GM19372 (cell line): ENCODE data around the gene GRAMD2B.
"Not testable (repeated sequence)": the region's sequence is repeated elsewhere in the genome, so short reads cannot be mapped to it uniquely, and the experiment has no call there.

Experiments used
- ATAC-seq: cut with Tn5 transposase; IDR thresholded peaks from one replicate; pipeline ENCODE4 v1.9.1; 2021; ENCODE audit warnings: mild to moderate bottlenecking, low read depth, moderate library complexity; ENCODE audit not compliant: unreplicated experiment

The GRAMD2B gene

GRCh38 chr5:126508251-126508961 is 85.2 kb downstream of the GRAMD2B start:
- no peak for ATAC-seq

GRCh38 chr5:126508962-126509279 is 85.7 kb downstream of the GRAMD2B start:
- ATAC-seq: no peak

- no peak for ATAC-seq
These were observed 86.1 kb downstream of the GRAMD2B start for GRCh38 chr5:126509339-126509738.

GRCh38 chr5:126511961-126512360 is 88.8 kb downstream of the GRAMD2B start:
- ATAC-seq: no peak

- ATAC-seq: no peak
These were observed 89.2 kb downstream of the GRAMD2B start for GRCh38 chr5:126512451-126512850.

GRCh38 chr5:126513302-126513701 is 90.1 kb downstream of the GRAMD2B start:
- ATAC-seq: no peak

GRCh38 chr5:126513703-126514102 is 90.5 kb downstream of the GRAMD2B start:
- no peak for ATAC-seq

- ATAC-seq: no peak
These were observed 90.9 kb downstream of the GRAMD2B start for GRCh38 chr5:126514131-126514557.

- ATAC-seq: no peak
These were observed 91.4 kb downstream of the GRAMD2B start for GRCh38 chr5:126514558-126515141.

GRCh38 chr5:126515337-126515736 is 92.1 kb downstream of the GRAMD2B start:
- no peak for ATAC-seq

- no peak for ATAC-seq
These were observed 92.9 kb downstream of the GRAMD2B start for GRCh38 chr5:126516133-126516532.

GRCh38 chr5:126516852-126517251 is 93.6 kb downstream of the GRAMD2B start:
- ATAC-seq: no peak

GRCh38 chr5:126519223-126519622 is 96.0 kb downstream of the GRAMD2B start:
- not testable (repeated sequence) for ATAC-seq

- no peak for ATAC-seq
These were observed 96.7 kb downstream of the GRAMD2B start for GRCh38 chr5:126519637-126520592.

- ATAC-seq: no peak
These were observed 97.4 kb downstream of the GRAMD2B start for GRCh38 chr5:126520593-126520953.

GRCh38 chr5:126521130-126521529 is 97.9 kb downstream of the GRAMD2B start:
- no peak for ATAC-seq

- no peak for ATAC-seq
These were observed 100.8 kb downstream of the GRAMD2B start for GRCh38 chr5:126523818-126524510.

GRCh38 chr5:126525630-126526245 is 102.5 kb downstream of the GRAMD2B start:
- ATAC-seq: no peak

- ATAC-seq: no peak
These were observed 103.3 kb downstream of the GRAMD2B start for GRCh38 chr5:126526493-126526892.

- ATAC-seq: no peak
These were observed 103.9 kb downstream of the GRAMD2B start for GRCh38 chr5:126527158-126527557.
